PFSK-1 (cell line): ENCODE results near the gene LHX5.

Source experiments
- POLR2AphosphoS5 ChIP-seq: IDR thresholded peaks from 2 replicates; pipeline ENCODE4 v1.6.1; 2012; ENCODE audit warnings: low read depth, mild to moderate bottlenecking, control low read depth, low read length, moderate library complexity
- SIN3A ChIP-seq: IDR thresholded peaks from 2 replicates; pipeline ENCODE4 v1.6.1; 2012; ENCODE audit warnings: mild to moderate bottlenecking, low read length, moderate library complexity, borderline replicate concordance; ENCODE audit not compliant: insufficient read depth

GRCh38 chr12:113427882-113428281 is 43.8 kb downstream of the LHX5 start:
- TF ChIP-seq POLR2AphosphoS5: no peak
- TF ChIP-seq SIN3A: no peak
